ENCODE measurements around the gene NMNAT2. TPM values are rescaled to one million over a fixed set of nuclear protein-coding genes. Genes with fewer than 3 reads are reported as not detected.

Gene NMNAT2
- polyA plus RNA-seq, 3 donors: 0.22 to 0.43 TPM; not detected in 1

DNA sequence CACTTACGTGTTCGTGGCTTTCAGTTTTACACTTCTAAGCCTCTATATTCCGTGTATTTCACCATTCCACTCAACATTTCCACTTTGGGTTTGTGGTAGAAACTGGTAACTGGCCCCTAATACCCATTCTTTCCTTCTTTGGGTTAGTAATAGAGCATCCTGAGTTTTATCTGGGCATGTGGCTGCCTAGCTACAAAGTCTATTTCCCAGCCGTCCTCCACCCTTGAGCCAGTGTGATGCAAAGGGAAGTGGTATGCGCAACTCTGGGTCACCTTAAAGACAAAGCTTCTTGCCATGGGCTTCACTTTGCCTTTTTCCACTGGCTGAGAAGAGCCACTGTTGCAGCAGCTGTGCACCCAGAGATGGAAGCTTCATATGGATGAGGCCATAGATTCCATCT is 158.3 kb downstream of the NMNAT2 start:
- H4K20me1 ChIP-seq (ENCODE audit: insufficient read depth, low read length): no peaks in the 10 kb centered on the region
- DNase-seq: no peak
- peaks cover 0 to 10% of the 10 kb centered on the region in 2 donors for H3K4me1 ChIP-seq (ENCODE audit: control insufficient read depth in 1 of 2, insufficient read depth in 2 of 2, low read length in 2 of 2)
- Mint-ChIP-seq H3K4me1 (peaks cover 12% of the 10 kb centered on the region), H3K4me3 (no peak overlapping the region), H3K36me3 (no peaks in the 10 kb centered on the region), H3K9me3 (peaks cover 0 to 11% (median 4%) of the 10 kb centered on the region in 7 donors), H3K27me3 (ENCODE audit: low read depth in 3 of 3) (peaks cover 4 to 19% (median 8%) of the 10 kb centered on the region in 3 donors), H3K27ac (peak overlapping the region in 1 of 7 donors; percentile 35)
- no peaks in the 10 kb centered on the region for H3K9me3 ChIP-seq (replicated peaks in 1 of 2; ENCODE audit: control insufficient read depth in 1 of 2, insufficient read depth in 1 of 2, low read length in 2 of 2)
- H3K36me3 ChIP-seq (replicated peaks in 1 of 2; ENCODE audit: control insufficient read depth in 1 of 2, insufficient read depth in 2 of 2, low read length in 2 of 2): no peaks in the 10 kb centered on the region
- H3K4me3 ChIP-seq (replicated peaks in 1 of 3; ENCODE audit: low read depth in 2 of 3, low read length in 3 of 3): no peak overlapping the region
- H3K79me2 ChIP-seq (ENCODE audit: insufficient read depth, low read length): no peaks in the 10 kb centered on the region
- no peak overlapping the region for H3K27ac ChIP-seq (ENCODE audit: low read depth in 1 of 2, low read length in 2 of 2)
- H2AFZ ChIP-seq (ENCODE audit: insufficient read depth, low read depth, low read length, poor library complexity, severe bottlenecking): no peak overlapping the region
- intact Hi-C loops (cut with micrococcal nuclease): no loop called here
- H3K27me3 ChIP-seq (ENCODE audit: control insufficient read depth in 2 of 2, insufficient read depth in 2 of 2, low read length in 2 of 2): no peaks in the 10 kb centered on the region
- H3K9ac ChIP-seq (ENCODE audit: insufficient read depth, low read length, poor library complexity, severe bottlenecking): no peak overlapping the region
- TF ChIP-seq, protein P1, sequence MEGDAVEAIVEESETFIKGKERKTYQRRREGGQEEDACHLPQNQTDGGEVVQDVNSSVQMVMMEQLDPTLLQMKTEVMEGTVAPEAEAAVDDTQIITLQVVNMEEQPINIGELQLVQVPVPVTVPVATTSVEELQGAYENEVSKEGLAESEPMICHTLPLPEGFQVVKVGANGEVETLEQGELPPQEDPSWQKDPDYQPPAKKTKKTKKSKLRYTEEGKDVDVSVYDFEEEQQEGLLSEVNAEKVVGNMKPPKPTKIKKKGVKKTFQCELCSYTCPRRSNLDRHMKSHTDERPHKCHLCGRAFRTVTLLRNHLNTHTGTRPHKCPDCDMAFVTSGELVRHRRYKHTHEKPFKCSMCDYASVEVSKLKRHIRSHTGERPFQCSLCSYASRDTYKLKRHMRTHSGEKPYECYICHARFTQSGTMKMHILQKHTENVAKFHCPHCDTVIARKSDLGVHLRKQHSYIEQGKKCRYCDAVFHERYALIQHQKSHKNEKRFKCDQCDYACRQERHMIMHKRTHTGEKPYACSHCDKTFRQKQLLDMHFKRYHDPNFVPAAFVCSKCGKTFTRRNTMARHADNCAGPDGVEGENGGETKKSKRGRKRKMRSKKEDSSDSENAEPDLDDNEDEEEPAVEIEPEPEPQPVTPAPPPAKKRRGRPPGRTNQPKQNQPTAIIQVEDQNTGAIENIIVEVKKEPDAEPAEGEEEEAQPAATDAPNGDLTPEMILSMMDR (IDR thresholded peaks at IDR 0.05): no peak
- no peak overlapping the region for H3K4me2 ChIP-seq (replicated peaks; ENCODE audit: extremely low read depth, low read length, poor library complexity, severe bottlenecking)
- 40% methylated on average over 2 of the region's 5 CpGs for WGBS (ENCODE audit: insufficient coverage)

DNA sequence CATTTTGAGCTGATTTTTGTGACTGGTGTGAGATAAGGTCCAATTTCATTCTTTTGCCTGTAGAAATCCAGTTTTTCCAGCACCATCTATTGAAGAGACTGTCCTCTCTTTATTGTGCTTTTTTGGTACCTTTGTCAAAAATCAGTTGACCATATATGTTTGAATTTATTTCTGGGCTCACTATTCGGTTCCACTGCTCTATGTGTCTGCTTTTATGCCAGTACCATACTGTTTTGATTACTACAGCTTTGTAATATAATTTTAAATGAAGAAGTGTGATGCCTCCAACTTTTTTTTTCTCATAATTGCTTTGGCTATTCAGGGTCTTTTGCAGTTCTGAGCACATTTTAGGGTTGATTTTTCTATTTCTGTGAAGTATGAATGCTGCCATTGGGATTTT is 163.1 kb downstream of the NMNAT2 start:
- H2AFZ ChIP-seq (ENCODE audit: insufficient read depth, low read depth, low read length, poor library complexity, severe bottlenecking): no peak overlapping the region

More for the DNA sequence above, 163.1 kb downstream of the NMNAT2 start:
- Mint-ChIP-seq H3K4me3 (no peak overlapping the region), H3K27ac (no peak overlapping the region), H3K36me3 (no peaks in the 10 kb centered on the region), H3K9me3 (peaks cover 0 to 20% (median 15%) of the 10 kb centered on the region in 7 donors), H3K27me3 (ENCODE audit: low read depth in 3 of 3) (peaks cover 9 to 13% (median 11%) of the 10 kb centered on the region in 3 donors), H3K4me1 (peaks cover 12% of the 10 kb centered on the region)
- Histone ChIP-seq H3K4me2 (replicated peaks; ENCODE audit: extremely low read depth, low read length, poor library complexity, severe bottlenecking) (no peak overlapping the region), H4K20me1 (ENCODE audit: insufficient read depth, low read length) (no peaks in the 10 kb centered on the region), H3K4me1 (ENCODE audit: control insufficient read depth in 1 of 2, insufficient read depth in 2 of 2, low read length in 2 of 2) (peaks cover 0 to 5% of the 10 kb centered on the region in 2 donors), H3K4me3 (replicated peaks in 1 of 3; ENCODE audit: low read depth in 2 of 3, low read length in 3 of 3) (no peak overlapping the region), H3K36me3 (replicated peaks in 1 of 2; ENCODE audit: control insufficient read depth in 1 of 2, insufficient read depth in 2 of 2, low read length in 2 of 2) (no peaks in the 10 kb centered on the region), H3K27ac (ENCODE audit: low read depth in 1 of 2, low read length in 2 of 2) (no peak overlapping the region), H3K27me3 (ENCODE audit: control insufficient read depth in 2 of 2, insufficient read depth in 2 of 2, low read length in 2 of 2) (no peaks in the 10 kb centered on the region), H3K9ac (ENCODE audit: insufficient read depth, low read length, poor library complexity, severe bottlenecking) (no peak overlapping the region), H3K9me3 (replicated peaks in 1 of 2; ENCODE audit: control insufficient read depth in 1 of 2, insufficient read depth in 1 of 2, low read length in 2 of 2) (peaks cover 0 to 4% of the 10 kb centered on the region in 2 donors), H3K79me2 (ENCODE audit: insufficient read depth, low read length) (no peaks in the 10 kb centered on the region)
- intact Hi-C loops (cut with micrococcal nuclease): no loop called here
- WGBS (ENCODE audit: insufficient coverage): no CpG with 5 or more reads among the region's 1 CpG
- DNase-seq: no peak
- TF ChIP-seq, protein P1 (IDR thresholded peaks at IDR 0.05): no peak

Measured in CD14-positive monocyte (primary cell).